Measurements from ENCODE around the gene BCL11B.

Gene BCL11B

GRCh38 chr14:99271951-99272631, at the start of gene BCL11B:
TSS of gene BCL11B (minus strand) at chr14:99272197. CDS start at chr14:99271218, 979 bp downstream.
- DNase-seq, result peak in 4 of 14 donors; percentile 2 to 27 (median 12)

- DNase-seq, result no peak
Observed at GRCh38 chr14:99321236-99321925, 49.4 kb upstream of the BCL11B start.

DNA sequence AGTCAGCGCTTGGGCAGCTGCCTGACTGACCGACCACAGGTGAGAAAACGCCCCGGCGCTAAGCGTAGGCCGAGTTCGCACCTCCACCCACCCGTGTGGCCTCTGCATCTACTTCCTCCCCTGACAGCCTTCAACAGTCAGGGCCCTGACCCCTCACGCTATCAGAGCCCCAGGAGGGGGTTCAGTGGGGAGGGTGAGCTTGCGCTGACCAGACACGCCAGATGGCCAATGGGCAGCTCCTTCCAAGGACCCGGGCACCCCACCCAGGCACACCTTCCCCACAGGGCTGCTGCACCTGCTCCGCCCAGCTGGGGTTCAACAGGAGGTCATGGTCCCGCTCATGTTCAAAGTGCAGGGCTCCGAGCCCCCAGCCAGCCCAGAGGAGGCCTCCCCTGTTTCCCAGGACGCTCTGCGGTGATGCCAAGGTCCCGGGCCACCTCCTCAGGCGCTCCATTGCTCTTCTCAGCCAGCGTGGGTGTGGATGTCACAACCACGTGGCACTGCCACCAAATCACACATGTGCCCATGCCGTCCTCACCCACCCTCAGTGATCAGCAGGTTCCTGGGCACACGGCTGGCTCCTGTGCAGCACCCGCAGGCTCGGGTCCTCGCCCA, 48.7 kb upstream of the BCL11B start:
- DNase-seq, result no peak

GRCh38 chr14:99320105-99320572, 48.1 kb upstream of the BCL11B start:
- peak in 3 of 14 donors; percentile 3 to 16 (median 4) for DNase-seq

- DNase-seq, result no peak
Observed at GRCh38 chr14:99318959-99319295, 46.9 kb upstream of the BCL11B start.

DNA sequence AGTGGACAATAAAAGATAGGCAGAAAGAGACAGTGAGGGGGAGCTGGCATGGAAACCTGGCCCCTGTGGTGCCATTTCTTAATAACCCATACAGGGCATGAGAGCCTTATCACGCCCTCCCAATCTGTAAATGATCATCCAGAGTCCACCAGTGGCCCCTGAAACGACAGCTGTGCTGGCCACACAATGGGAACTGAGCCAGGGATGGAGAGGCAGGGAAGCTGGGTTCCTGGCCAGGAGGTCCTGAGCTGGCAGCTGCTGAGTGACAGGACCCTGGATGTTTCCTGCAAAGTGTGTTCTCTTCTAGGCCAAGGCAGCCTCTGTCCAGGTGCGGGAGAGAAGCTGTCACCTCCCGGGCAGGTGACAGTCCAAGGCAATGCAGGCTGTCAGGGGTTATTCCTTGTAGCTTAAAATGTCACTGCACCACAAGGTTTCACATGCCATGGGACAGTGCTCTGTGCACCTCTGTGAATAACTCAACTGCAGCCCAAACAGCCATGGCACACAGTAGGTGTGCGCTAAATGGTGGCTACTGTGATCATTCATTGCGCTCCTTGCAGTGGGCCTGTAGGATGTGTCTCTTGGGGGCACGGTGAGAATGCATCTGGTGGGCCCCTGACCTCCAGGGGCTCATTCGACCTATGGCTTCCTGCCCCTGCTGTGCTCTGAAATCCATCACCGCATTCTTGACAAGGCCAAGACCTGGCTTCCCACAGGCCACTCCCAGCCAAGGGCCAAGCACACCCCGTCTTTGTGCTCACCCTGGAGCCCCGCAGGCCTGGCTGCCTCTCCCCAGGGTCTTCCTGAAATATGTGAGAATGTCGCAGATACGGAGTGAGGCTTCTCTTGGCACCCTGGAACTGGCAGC, 46.3 kb upstream of the BCL11B start:
- DNase-seq, result no peak

GRCh38 chr14:99317231-99318090, 45.5 kb upstream of the BCL11B start:
- no peak for DNase-seq

GRCh38 chr14:99316281-99317163, 44.5 kb upstream of the BCL11B start:
- DNase-seq, result no peak

DNA sequence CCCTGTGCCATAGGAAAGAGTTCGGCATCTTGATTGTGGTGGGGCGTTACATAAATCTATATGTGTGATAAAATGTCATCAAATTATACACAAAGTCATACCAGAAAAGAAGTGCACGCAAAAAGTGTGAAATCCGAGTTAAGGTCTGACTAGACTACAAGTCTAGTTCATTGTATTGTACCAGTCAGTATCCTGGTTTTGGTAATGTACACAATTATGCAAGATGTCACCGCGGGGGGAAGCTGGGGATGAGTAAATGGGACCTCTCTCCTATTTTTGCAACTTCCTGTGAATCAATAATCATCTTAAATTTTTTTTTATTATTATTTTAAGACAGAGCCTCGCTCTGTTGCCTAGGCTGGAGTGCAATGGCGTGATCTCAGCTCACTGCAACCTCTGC, 43.2 kb upstream of the BCL11B start:
- DNase-seq, result no peak

DNA sequence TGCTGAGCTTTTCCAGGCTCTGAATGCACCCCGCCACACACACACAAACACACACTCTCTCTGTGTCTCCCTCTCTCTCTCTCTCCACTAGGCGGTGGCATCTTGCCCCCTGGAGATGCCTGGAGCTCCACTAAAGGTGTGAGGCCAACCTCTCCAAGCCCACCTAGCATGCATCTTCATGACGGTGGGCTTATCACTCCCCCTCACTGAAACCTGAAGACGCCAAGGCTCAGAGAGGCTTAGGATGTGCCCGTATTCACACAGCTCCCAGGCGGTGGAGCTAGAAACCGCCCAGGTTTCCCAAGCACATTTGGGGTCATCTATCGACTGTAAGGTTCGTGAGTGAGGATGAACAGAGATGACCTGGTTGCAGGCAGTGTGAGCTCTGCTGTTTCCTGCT, 42.6 kb upstream of the BCL11B start:
- no peak for DNase-seq

- no peak for DNase-seq
Observed at GRCh38 chr14:99313234-99313633, 41.2 kb upstream of the BCL11B start.

DNA sequence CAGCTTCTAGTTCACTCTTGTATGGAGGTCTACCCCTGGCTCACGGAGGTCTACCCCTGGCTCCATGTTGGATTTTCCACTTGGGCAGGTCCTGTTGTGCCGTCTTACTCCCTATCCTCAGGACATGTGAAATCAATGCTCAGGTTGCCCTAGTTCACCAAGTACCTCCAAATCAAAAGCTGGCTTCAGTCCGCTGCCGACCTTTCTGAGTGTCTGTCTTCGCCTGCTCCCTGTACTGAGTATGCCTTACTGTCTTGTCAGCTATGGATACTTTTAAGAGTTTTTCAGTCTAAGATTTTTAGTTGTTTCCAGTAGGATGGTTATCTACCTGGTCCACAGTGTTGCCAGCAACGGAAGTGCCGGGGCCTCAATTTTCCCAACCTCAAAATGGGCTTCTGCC, 40.1 kb upstream of the BCL11B start:
- DNase-seq, result no peak

DNA sequence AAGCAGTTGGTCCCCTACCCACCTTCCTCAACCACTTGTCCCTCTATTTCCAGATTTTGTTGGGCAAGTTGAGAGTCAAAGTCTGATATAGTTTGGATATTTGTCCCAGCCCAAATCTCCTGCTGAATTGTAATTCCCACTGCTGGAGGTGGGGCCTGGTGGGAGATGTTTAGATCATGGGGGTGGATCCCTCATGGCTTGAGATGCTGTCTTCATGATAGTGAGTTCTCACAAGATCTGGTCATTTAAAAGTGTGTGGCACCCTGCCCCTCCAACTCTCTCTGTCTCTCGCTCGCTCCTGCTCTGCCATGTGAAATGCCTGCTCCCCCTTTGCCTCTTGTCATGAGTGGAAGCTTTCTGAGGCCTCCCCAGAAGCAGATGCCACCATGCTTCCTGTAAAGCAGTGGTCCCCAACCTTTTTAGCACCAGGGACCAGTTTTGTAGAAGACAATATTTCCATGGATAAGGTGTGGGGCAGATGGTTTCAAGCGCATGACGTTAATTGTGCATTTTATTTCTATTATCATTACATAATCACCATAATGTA, 37.3 kb upstream of the BCL11B start:
- DNase-seq, result no peak

DNA sequence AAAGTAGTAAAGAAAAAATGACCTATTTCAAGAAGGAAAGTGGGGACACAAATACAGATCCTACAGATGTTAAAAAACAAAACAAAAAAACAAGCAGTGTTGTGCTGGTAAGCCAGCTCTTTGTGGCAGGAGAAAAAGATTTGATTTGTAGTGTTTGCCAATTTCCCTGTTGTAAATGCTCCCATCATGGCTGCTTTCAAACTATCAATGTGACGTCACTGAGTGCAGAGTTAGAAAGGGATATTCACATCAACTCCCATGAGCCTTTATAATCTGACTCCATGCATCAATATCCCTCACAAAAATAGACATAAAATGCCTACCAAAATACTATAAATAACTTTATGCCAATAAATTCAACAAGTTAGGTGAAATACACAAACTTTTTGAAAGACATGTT, 32.2 kb upstream of the BCL11B start:
- DNase-seq, result no peak

DNA sequence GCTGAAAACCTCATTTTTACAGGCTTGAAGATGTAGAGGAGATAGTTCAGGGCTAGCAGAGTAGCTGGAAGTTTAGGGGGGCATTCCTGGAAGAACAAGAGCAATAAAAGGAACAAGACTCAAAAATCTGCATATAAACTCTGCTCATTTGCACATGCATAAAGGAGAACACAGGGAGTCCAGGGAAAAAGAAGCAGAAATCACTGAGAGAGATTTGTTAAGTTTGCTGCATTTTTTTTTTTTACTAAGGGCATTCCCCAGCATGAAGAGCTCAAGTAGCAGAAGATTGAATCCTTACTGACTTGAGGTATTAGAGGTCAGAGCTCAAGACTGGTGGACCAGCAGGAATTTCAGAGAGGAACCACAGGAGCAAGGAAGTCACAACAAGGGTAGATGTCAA, 28.2 kb upstream of the BCL11B start:
- DNase-seq, result no peak

GRCh38 chr14:99296517-99296916, 24.5 kb upstream of the BCL11B start:
- no peak for DNase-seq

DNA sequence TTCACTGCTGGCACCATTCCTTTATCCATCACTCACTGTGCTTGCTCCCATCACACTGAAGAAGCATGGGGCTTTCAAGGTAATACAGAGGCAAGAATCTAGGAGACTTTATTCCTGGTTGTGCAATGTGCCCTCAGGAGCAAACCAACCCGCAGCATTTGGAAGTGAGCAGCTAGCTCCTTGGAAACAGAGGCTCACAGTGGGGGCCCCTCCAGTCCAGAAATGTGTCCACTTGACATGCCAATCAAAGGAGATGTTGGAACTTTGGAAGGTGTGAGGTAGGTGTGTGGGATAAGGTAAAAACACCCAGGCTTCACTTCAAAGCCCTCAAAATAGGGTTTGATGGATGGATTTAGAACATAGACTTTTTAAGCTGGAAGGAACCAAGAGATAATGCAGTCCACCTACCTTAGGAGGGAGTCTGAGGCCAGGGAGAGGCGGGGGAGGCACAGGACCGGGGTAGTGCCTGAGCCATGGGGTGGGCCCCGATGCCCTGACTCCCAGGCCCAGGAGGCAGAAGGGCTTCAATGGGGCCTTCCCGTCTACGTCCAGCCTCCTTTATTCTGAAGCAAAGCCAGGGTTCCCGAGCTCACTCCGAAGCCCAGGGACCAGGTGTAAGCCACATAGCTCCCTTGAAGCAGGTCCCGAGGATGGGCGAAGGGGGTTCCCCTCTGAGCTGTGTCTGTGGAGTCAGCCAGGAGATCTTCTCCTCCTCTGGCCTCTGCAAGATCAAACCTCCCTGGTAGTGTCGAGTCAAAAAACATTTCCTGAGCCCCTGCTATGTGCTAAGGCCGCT, 17.6 kb upstream of the BCL11B start:
- DNase-seq, result no peak

GRCh38 chr14:99288948-99289347, 17.0 kb upstream of the BCL11B start:
- no peak for DNase-seq

DNA sequence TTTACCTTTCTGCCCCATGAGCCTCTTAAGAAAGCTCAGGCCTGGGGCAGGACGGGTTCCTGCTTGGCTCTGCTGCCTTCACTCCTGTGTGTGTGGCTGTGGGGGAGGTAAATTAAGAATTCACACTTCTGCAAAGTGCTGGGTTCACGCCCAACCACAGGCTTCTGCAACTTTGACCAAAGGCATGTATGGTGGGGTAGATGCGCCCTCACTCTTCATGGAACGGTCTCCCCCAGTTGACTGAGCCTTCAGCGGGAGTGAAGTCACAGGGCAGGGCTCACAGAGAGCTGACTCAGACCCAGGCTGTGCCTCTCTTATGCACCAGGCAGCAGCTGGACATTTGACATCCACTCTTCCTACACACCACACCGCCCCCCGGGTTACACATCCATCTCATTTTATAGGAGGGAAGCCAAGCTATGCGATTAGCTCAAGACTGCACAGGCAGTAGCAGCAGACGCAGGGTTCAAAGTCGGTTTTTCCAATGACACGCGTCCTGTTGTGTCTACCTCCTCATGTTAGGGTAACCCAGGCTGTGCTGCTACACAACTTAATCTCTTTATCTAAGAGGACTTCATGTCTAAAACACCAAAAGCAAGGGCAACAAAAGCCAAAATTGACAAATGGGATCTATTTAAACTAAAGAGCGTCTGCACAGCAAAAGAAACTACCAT, 15.4 kb upstream of the BCL11B start:
- DNase-seq, result no peak
